ENCODE results near the gene AHNAK2.

AHNAK2 gene

GRCh38 chr14:104983231-104983721 lies 5.1 kb upstream of the AHNAK2 start:
- no peak for ATAC-seq
- no peak for TF ChIP-seq GLIS3 (CRISPR knock-in tag; IDR thresholded peaks at IDR 0.05)
- TF ChIP-seq ARNTL (CRISPR knock-in tag; IDR thresholded peaks at IDR 0.05; ENCODE audit: borderline replicate concordance, low read depth) = no peak
- no peak for TF ChIP-seq SNAI2 (CRISPR knock-in tag; IDR thresholded peaks at IDR 0.05)
- no peak for TF ChIP-seq ISL1 (CRISPR knock-in tag; IDR thresholded peaks at IDR 0.05)
- no peak for TF ChIP-seq ZC3H10 (CRISPR knock-in tag; IDR thresholded peaks at IDR 0.05)
- no peak for TF ChIP-seq CREB5 (CRISPR knock-in tag; IDR thresholded peaks at IDR 0.05; ENCODE audit: low read depth)
- TF ChIP-seq ZNF8 (CRISPR knock-in tag; IDR thresholded peaks at IDR 0.05) = no peak
- no peak for TF ChIP-seq OSR1 (CRISPR knock-in tag; IDR thresholded peaks at IDR 0.05)
- TF ChIP-seq TCF4 (CRISPR knock-in tag; IDR thresholded peaks at IDR 0.05; ENCODE audit: borderline replicate concordance) = no peak
- no peak for TF ChIP-seq PPARA (CRISPR knock-in tag; IDR thresholded peaks at IDR 0.05; ENCODE audit: borderline replicate concordance)
- TF ChIP-seq ZFP30 (CRISPR knock-in tag; IDR thresholded peaks at IDR 0.05) = no peak
- no peak for TF ChIP-seq CSRNP3 (CRISPR knock-in tag; IDR thresholded peaks at IDR 0.05)
- TF ChIP-seq BACH2 (CRISPR knock-in tag; IDR thresholded peaks at IDR 0.05; ENCODE audit: borderline replicate concordance) = no peak
- TF ChIP-seq ZFP3 (CRISPR knock-in tag; IDR thresholded peaks at IDR 0.05) = no peak
- TF ChIP-seq TOX (CRISPR knock-in tag; IDR thresholded peaks at IDR 0.05; ENCODE audit: borderline replicate concordance) = no peak
- TF ChIP-seq CSDC2 (CRISPR knock-in tag; IDR thresholded peaks at IDR 0.05) = no peak
- TF ChIP-seq ZNF565 (CRISPR knock-in tag; conservative IDR thresholded peaks at IDR 0.05; ENCODE audit: low read depth) = no peak

GRCh38 chr14:104982548-104983230 lies 4.5 kb upstream of the AHNAK2 start:
- TF ChIP-seq ZNF8 (CRISPR knock-in tag; IDR thresholded peaks at IDR 0.05) = no peak
- no peak for TF ChIP-seq OSR1 (CRISPR knock-in tag; IDR thresholded peaks at IDR 0.05)
- TF ChIP-seq ZNF565 (CRISPR knock-in tag; conservative IDR thresholded peaks at IDR 0.05; ENCODE audit: low read depth) = no peak
- TF ChIP-seq TOX (CRISPR knock-in tag; IDR thresholded peaks at IDR 0.05; ENCODE audit: borderline replicate concordance) = no peak
- no peak for TF ChIP-seq CSRNP3 (CRISPR knock-in tag; IDR thresholded peaks at IDR 0.05)
- TF ChIP-seq TCF4 (CRISPR knock-in tag; IDR thresholded peaks at IDR 0.05; ENCODE audit: borderline replicate concordance) = no peak
- TF ChIP-seq CREB5 (CRISPR knock-in tag; IDR thresholded peaks at IDR 0.05; ENCODE audit: low read depth) = no peak
- TF ChIP-seq TSHZ2 (CRISPR knock-in tag; IDR thresholded peaks at IDR 0.05) = no peak
- no peak for TF ChIP-seq ZC3H10 (CRISPR knock-in tag; IDR thresholded peaks at IDR 0.05)
- no peak for TF ChIP-seq RARB (CRISPR knock-in tag; IDR thresholded peaks at IDR 0.05)
- TF ChIP-seq GLIS3 (CRISPR knock-in tag; IDR thresholded peaks at IDR 0.05) = no peak
- TF ChIP-seq PATZ1 (CRISPR knock-in tag; IDR thresholded peaks at IDR 0.05; ENCODE audit: borderline replicate concordance) = no peak
- no peak for TF ChIP-seq ZFP30 (CRISPR knock-in tag; IDR thresholded peaks at IDR 0.05)
- TF ChIP-seq ARNTL (CRISPR knock-in tag; IDR thresholded peaks at IDR 0.05; ENCODE audit: borderline replicate concordance, low read depth) = no peak
- no peak for TF ChIP-seq ESRRG (CRISPR knock-in tag; IDR thresholded peaks at IDR 0.05)
- ATAC-seq = no peak

Measured in SK-N-SH treated with all-trans-retinoic acid at 6 μM for 48 hours (cell line).